NCI-H510A treated with DMSO at 0.1 percent for 48 hours (cell line): ENCODE results near the gene BAX.

Experiments used
- DNase-seq: peaks from one replicate; lab custom pipeline; 2025; lab: John Stamatoyannopoulos, UW

The BAX gene

DNA sequence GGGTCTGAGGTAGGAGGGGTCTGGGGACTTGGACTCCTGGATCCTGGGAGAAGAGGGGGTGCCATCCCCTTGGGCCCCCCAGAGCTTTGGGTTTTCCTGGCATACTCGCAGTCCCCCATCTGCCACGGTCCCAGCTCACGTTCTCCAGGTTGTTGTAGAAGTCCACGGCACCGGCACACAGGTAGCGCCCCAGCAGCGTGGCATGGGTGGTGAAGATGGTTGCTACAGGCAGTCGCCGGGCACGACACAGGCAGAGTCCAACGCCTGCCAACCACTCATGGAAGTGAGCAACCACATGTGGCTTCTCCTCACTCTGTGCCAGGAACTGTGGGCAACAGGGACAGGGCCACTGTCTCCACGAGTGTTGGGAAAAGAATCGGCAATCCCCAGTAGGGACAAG lies 31.0 kb downstream of the BAX start:
- no peak for DNase-seq

DNA sequence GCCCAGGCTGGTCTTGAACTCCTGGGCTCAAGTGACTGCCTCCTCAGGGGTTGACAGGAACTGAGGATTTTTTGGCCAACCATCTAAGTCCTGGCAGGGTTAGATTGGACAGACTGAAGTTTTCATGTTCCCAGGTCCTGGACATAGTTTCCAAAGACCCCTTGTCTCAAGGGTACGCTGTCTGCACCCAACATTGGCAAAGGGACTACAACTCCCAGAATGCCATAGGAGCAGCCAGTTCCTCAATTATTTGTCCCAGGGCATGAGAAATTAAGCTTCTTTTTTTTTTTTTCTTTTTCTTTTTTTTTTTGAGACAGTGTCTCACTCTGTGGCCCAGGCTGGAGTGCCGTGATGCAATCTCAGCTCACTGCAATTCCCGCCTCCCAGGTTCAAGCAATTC lies 31.5 kb downstream of the BAX start:
- DNase-seq = no peak

DNA sequence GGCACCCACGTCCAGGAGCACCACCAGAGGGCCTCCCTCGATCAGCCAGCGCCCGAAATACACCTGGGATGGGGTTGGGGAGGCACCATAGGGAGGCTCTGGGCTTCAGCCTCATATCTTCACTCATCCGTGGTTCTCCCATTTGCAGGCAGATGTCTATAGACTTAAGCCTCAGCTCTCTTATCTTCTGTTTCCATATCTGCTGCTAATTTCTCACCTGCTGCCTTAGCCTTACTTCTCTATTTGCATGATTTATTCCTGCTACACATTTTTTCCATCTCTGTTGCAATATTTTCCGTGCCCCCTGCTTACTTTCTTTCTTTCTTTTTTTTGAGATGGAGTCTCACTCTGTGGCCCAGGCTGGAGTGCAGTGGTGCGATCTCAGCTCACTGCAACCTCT lies 32.6 kb downstream of the BAX start:
- no peak for DNase-seq

DNA sequence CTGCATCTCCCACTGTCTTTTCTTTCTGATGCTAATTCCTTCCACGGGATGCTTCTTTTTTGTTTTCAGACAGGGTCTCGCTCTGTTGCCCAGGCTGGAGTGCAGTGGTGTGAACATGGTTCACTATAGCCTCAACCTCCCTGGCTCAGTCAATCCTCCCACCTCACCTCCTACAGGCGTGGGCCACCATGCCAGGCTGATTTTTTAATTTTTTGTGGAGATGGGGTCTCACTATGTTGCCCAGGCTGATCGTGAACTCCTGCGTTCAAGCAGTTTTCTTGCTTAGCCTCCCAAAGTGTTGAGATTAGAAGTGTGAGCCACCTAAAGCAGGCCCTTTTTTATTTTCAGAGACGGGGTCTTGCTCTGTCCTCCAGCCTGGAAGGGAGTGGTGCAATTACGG lies 33.6 kb downstream of the BAX start:
- DNase-seq = no peak

DNA sequence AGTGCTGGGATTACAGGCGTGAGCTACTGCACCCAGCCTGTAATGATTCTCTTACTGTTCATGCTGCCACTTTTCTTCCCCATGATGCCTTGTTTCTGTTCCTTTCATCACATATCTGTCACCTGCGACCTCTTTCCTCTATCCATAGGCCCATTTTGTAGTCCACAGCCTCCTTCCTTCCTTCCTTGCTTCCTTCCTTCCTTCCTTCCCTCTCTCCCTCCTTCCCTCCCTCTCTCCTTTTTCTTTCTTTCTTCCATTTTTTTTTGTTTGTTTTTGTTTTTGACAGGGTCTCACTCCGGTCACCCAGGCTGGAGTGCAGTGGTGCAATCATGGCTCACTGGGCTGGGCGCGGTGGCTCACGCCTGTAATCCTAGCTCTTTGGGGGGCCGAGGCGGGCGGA lies 34.2 kb downstream of the BAX start:
- no peak for DNase-seq

DNA sequence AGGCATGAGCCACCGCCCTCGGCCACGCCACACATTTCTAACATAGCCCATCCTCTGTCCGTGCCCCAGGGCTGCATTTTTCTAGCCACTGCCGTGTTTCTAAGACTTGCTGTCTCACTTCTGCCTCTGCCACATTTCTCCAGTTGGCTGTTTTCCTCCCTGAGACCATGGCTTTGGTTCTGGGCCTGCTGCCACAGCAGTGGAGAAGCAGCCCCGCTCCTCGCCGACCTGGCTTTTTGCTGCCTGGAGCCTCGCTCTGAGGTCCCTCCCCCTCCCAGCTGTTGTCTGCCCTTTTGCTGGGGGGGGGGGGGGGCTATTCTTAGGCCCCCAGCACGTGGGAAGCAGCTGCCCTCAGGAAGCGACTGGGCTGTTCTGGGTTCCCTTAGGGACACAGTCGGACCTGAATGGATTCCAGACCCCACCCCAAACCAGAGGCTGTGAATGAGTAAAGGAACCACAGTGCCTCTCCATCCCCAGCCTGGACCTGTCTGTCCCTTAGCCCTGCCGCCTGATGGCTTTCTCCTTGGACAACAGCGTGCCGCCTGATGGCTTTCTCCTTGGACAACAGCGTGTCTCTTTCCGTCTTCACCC lies 35.1 kb downstream of the BAX start:
- DNase-seq = no peak

DNA sequence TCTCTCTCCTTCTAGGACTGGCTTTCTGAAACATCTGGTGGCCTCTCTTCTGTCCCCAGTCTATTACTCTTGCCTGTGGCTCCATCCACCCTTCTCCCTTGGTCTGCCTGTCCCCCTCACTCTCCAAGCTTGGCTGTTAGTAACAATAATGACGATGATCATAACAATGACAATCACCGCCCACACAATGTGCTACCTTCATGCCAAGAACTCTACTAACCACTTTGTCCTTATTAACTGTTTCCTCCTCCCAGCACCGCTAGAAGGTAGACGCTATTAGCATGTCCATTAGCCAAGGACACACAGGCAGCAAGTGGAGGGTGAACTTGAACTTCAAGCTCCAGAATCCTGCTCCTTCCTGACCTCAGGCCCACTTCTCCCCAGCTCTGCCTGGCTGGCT lies 35.7 kb downstream of the BAX start:
- DNase-seq = no peak

DNA sequence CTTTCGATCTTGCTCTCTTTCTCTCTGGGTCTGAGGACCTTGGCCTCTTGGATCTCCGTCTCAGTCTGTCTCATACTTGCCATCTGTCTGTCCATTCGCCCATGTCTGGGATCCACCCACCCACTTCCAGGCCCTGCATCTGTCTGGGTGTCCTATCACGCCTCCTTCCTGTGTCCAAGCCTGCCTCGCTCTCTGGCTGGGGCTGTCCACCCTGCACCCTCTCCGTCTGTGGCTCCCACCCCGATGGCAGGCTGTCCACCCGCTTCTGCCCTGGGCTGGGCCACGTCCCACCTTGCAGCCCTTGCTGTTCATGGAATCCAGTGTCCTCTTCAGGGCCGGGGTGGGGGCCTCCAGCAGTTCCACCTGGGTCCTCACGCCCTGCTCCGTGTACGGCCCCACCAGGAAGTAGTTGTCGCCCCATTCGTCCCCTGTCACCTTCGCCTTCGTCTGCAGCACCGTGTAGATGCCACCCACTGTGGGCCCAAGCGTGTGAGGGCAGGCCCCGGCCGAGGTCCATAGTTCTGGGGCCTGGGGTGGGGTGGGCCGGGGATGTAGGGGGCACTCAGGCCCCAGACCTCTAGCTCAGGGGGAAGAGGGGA lies 36.4 kb downstream of the BAX start:
- DNase-seq = no peak

DNA sequence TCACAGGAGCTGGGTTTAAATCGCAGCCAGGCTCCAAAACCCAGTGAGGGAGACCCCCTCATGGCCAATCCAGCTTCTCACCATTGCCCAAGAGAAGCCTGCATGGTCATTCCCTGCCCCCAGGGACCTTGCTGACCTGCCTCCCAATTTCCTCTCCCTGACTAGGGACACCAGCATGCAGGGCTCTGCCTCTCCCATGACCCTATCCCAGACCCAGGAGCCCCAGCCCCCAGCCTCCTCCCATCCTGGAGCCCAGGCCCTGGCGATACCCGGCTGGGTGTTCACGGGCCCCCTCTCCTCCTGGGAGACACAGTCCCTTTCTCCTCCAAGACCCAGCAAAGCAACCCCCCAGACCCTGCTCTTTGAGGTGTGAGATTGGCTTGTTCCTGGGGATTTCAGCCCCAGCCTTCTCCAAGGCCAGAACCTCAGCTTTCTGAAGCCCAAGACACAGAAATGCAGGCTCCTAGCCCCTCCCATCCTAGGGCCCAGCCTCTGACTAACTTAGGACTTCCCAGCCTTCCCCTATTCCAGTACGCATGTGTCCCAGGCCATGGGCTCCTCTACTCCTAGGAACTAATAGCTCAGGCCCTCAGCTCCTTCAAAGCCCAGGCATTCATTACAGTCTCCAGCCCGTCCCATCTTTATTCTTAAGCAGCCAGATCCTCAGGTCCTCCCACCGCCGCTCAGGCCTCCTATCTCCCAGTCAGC lies 37.4 kb downstream of the BAX start:
- no peak for DNase-seq

DNA sequence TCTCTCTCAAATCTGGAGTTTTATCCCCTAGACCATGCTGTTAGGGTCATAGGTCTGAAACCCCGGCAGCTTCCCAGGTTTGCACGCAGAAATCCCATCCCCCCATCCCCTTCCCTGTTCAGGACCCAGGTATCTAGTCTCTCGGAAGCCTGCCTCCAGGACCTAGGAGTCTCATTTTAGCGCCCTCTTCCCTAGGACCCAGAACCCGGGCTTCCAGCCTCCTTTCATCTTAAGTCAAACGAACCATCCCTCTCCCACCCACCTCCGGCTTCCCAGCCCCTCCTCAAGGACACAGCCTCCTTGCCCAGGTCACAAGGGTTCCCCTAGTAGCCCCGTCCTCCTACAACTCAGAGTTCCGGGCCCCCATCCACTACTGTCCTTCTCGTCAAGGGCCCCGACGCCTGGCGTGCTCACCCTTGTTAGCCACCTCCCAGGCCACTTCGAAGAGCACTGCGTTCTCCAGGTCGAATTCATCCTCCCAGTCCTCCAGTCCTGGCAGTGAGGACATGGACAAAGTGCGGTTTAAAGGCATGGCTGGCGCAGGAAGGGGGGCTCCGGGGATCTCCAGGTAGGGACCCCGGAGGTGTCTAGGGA lies 38.0 kb downstream of the BAX start:
- no peak for DNase-seq

DNA sequence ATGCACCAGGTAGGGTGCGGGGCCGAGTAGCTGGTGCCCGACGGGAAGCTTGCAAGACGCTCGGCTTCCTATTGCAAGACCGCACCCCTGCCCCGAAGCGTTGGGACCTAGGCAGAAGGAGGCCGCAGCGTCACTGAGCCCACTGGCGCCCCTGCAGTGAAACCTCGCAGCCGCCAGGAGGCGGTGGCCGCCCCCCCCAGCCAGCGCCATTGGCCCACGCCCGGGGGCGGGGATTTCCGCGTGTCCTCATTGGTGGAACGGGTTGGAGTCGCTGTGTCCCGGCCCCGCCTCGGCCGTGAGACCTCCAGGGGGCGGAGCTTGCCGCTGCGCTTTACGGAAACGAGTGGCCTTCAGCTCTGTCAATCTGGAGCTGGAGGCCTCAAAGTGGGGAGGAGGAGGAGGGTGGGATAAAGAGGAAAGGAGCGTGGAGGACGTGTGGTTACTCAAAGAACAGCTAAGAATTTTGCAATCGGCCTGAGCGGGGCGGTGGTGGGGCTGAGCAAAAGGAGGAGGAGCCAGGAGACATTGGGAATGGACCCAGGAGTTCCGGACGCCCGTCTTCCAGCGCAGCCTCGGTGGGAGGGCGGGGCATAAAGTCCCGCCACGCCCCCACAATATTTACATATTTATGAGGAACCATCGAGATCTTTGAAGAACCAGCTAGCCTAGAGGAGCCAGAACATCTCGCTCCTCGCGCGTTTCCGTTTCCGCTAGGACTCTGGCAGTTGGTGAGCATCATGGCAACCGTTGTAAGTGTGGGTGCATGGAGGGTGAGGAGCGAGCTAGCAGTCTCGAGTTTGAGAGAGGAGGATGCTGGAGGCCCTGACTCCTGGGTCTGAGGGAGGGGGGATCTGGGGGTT lies 38.7 kb downstream of the BAX start, which contains the start of the genes GYS1 and RUVBL2:
Gene GYS1 (minus strand): TSS at position 135 of the 860 bp plus-strand sequence. CDS start 197 bp downstream, outside the sequence.
Gene RUVBL2 (plus strand): TSS at position 713 of the 860 bp plus-strand sequence. CDS start 25 bp downstream, at position 738.
- DNase-seq = peak; percentile 99

DNA sequence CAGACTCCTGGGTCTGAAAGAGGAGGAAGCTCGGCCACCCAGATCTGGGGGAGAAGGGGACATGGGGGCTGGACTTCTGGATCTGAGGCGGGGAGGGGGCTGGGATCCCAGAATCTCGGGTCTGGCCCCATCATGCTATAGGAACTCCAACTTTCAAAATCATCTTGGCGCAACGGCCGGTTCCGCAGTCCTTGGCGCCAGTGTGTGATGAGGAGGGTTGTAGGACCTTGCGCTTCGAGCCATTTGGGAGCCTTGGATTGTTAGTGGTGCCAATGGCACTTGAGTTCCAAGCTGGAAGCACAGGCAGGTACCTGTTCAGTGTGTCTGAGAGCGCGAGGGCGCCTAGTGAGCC lies 39.3 kb downstream of the BAX start:
- no peak for DNase-seq

DNA sequence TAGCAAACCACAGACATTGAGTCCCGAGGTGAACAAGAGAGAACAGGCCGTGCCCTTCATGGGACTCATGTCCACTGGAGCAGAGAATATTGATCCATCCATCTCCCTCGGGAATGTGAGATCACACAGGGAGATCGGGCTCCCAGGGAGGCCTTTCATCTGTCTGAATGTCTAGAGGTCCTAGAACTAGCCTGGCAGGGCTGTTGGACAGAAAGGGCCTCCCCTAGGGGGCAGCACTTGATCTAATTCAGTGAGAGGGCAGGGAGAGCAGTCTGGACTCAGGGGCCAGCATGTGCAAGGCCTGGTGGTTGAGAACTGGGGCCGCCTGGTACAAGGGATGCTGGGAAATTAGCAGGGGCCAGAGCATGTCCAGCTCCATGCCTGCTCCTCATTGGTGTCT lies 43.3 kb downstream of the BAX start:
- peak; percentile 19 for DNase-seq

DNA sequence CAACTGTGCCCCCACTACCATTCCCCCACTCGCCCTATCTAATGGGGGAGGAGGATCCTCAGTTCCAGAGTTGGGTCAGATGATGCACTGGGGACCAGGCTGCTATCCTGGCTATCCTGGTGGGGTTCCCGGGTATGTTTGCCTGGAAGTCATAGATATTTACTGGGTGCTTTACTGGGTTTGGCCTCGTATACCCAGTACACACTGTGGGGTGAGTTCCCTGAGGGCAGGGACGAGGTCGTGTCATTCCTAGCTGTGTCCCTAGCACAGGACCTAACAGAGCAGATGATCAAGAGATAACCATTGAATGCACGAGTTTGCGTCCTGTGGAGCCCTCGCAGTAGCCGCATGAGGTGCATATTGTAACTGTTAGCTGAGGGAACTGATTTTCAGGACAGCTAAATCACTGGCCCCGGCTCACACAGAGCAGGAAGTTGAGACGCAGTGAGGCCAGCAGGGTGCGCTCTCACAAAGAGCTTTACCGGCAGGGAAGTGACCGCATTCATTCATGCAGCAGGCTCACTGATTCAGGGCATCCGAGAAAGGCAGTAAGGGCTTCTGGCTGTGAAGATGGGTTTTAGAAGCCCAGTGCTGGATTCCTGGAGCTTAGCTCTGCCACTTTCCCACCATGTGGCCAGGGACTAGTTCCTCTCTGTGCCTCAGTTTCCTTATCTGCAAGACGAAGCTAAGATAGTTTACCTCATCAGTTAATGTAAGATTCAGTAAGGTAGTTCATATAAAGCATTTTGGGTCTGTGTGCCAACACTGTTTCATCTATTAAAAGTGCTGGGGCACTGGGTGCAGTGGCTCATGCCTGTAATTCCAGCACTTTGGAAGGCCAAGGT lies 45.0 kb downstream of the BAX start:
- no peak for DNase-seq

DNA sequence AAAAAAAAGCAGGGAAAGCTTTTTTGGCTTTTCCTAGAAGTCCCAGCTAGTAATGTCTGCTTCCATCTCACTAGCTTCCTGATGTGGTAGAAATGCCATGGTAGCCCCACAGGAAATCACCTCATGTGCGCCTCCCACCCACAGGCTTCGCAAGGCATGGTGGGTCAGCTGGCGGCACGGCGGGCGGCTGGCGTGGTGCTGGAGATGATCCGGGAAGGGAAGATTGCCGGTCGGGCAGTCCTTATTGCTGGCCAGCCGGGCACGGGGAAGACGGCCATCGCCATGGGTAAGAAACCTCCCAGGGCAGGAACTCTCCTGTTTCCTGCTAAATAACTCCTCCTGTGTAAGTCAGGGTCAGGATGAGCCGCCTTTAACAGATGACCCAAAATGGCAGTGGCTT lies 49.5 kb downstream of the BAX start:
- DNase-seq = no peak

DNA sequence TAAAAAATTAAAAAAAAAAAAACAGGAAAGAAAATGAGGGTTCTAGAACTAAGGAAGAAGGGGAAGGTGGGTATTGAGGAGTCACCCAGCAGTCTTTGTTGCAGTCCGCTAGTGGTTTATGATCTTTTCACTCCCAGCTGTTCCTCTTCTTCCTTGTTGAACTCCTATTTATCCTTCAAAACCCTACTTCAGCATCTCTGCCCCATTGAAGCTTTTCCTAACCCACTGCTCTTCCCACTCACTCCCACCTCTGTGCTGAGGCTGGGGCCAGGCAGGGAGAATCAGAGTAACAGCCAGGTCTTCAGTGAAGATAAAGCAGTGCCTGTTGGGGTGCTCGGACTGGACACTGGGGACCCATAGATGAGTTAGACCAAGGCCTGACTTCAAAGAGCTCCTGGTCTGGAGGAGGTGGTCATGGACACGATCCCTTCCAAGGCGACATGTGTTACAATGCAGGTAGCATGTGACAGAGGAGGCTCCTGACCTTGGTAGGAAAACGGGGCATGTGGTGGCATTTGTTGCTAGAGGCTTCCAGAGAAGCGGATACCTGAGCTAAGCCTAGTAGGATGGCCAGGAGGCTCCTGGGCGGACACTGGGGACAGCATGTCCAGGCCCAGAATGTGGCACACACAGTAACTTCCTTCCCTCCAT lies 50.4 kb downstream of the BAX start:
- DNase-seq = no peak

DNA sequence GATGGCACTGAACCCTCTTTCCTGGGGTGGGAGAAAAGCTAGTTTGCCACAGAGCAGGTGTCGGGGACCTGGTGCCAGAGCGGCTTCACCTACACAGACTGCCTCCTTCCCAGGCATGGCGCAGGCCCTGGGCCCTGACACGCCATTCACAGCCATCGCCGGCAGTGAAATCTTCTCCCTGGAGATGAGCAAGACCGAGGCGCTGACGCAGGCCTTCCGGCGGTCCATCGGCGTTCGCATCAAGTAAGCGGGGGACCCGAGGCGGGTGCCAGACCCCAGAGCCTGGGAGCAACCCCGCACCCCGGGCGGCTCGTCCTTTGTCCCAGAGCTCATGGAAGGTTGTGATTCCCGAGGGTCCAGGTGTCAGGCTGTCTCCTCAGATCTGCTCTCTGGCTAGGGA lies 52.2 kb downstream of the BAX start:
- no peak for DNase-seq

DNA sequence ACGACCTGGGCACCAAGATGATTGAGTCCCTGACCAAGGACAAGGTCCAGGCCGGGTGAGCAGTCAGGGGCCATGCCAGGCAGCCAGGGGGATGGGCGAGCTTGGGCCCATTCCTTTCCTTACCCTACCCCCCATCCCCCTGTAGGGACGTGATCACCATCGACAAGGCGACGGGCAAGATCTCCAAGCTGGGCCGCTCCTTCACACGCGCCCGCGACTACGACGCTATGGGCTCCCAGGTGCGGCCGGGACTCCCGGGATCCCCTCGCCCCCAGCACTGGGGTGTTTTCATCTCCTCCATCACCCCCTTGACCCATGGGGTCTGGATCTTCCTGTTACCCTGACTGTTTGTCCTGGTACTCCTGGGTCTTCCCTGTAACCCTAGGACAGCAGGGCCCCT lies 55.2 kb downstream of the BAX start:
- no peak for DNase-seq

DNA sequence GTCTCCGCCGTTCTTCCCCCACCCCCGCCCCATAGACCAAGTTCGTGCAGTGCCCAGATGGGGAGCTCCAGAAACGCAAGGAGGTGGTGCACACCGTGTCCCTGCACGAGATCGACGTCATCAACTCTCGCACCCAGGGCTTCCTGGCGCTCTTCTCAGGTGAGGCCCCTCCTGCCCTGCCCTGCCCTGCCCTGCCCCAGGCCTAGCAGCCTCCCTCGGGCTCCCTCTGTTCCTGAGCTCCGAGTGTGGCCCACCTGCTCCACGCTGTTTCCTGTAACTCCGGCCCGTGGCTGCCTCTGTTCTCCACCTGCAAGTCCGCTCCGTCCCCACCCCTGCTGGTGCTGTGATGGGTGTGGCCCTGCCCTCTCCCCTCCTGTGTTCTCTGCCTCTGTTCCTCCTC lies 55.8 kb downstream of the BAX start:
- DNase-seq = no peak

DNA sequence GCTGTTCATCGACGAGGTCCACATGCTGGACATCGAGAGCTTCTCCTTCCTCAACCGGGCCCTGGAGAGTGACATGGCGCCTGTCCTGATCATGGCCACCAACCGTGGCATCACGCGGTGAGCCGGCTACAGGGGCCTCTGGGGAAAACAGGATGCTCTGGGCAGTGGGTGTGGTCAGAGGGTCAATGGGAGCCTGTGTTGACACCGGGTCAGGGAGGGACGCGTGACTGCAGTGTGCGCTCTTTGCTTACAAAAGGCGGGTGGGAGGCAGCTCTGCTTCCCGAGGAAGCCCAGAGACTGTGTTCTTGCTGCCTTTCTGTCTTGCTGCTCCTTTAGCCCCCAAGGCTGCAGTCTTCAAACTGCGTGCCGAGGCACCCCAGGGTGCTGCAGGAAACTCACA lies 56.5 kb downstream of the BAX start:
- DNase-seq = no peak
